NOMO-1 (cell line): Measurements from ENCODE around the gene ZNF485.
"Not testable (repeated sequence)": the region's sequence is repeated elsewhere in the genome, so short reads cannot be mapped to it uniquely, and the experiment has no call there.

ENCODE experiments used
- DNase-seq, 2 experiments: peaks; one replicate each; lab custom pipeline; 2025; ENCODE audit not compliant: unreplicated experiment in 2 of 2; lab: John Stamatoyannopoulos, UW

ZNF485 gene

DNA sequence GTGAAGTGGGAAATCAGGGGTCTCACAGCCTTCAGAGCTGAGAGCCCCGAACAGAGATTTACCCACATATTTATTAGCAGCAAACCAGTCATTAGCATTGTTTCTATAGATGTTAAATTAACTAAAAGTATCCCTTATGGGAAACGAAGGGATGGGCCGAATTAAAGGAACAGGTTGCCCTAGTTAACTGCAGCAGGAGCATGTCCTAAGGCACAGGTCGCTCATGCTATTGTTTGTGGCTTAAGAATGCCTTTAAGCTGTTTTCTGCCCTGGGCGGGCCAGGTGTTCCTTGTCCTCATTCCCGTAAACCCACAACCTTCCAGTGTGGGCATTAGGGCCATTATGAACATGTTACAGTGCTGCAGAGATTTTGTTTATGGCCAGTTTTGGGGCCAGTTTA lies 4.7 kb upstream of the ZNF485 start:
- DNase-seq = not testable (repeated sequence)

DNA sequence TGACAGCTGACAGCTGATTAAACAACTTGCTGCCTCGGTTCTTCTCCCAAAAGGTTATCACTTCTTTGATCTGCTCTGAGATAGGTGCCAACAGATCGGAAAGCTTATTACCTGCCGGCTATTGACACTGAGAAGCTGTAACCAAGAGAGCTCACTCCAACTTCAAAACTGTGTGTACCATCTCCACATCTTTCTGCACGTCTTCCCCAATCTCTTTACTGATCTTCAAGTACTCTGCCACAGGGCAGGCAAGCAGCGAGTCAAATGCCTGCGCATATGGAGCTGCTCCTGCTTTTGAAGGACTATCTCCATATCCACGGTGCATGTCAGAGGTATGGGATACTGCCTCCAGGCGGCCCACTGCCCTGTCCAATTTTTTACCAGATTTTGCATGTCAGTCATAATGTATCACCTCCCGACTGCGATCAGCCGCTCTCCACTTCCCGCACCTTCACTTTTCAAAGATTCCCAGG lies 352 bp upstream of the ZNF485 start:
- DNase-seq = no peak

DNA sequence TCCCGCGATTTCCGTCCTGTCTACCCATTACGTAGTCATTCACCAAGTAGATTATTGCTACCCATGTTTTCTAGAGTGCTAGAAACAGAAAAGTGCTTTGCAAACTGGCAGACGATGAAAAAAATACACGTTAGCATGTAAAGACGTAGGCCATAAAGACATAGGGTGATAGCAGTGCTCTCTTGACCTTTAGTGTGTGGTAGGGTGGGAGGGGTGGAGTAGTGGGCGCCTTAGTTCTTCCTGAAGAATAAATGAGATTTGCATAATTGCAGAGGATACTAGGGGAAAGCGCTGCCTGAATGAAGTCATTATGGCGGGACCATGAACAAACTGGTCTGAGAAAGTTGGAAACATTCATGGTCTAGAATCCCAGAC lies 948 bp downstream of the ZNF485 start:
- no peak for DNase-seq

DNA sequence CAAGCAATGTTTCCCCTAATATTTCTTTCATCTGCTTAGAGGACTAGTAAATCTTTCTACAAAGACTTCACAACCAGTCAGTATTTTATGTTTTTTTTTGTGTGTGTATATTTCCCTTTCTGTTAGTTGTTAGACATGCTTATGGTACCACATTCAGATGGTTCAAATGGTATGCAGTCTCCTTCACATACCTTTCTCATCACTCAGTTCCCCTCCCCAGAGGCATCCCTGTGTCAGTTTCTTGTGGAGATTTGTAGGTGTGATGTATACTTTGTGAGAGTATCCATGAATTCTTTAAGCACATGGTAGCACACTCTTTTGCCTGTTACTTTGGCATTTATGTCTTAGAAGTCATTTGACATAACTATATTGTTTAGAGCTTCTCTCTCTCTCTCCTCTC lies 4.4 kb downstream of the ZNF485 start:
- DNase-seq = no peak

DNA sequence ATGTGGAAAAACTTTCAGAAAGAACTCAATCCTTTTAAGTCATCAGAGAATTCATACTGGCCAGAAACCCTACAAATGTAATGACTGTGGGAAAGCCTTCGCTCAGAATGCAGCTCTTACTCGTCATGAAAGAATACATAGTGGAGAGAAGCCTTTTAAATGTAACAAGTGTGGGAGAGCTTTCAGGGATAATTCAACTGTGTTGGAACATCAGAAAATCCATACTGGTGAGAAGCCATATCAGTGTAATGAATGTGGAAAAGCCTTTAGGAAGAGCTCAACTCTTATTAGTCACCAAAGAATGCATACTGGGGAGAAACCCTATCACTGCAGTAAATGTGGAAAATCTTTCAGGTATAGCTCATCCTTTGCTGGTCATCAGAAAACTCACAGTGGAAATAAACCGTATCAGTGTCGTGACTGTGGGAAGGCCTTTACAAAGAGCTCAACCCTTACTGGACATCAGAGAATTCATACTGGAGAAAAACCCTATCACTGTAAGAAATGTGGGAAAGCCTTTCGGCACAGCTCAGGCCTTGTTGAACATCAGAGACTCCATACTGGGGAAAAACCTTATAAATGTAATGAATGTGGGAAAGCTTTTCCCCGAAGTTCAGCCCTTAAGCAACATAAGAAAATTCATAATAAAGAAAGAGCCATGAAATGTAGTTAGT lies 10.6 kb downstream of the ZNF485 start:
- no peak for DNase-seq

DNA sequence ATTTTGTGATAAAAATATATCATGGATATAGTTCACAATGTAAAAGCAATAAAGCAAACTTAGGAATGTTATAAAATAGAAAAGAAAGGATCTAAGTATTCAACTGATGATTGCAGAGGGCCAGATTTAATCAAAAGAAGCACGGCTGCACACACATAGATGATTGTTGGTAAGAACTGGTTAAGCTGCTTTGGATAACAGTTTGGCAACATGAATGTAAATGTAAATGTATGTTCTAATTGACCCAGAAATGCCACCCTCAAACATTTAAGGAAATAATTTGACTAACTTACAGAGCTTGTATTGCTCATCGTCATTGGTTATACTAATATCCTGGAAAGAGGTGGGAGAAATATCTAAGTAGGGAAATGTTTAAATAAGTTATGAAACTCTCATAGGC lies 13.1 kb downstream of the ZNF485 start:
- DNase-seq = no peak

DNA sequence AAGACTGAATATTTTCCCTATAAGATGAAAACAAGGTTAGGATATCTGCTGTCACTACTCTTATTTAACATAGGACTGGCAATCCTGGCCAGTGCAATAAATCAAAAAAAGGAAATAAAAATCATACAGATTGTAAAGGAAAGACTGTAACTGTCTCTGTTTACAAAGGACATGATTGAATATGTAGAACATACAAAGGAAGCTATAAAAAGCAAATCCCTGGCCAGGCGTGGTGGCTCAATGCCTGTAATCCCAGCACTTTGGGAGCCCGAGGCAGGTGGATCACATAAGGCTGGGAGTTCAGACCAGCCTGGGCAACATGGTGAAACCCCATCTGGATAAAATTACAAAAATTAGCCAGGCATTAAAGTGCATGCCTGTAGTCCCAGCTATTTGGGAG lies 15.8 kb downstream of the ZNF485 start:
- no peak for DNase-seq

DNA sequence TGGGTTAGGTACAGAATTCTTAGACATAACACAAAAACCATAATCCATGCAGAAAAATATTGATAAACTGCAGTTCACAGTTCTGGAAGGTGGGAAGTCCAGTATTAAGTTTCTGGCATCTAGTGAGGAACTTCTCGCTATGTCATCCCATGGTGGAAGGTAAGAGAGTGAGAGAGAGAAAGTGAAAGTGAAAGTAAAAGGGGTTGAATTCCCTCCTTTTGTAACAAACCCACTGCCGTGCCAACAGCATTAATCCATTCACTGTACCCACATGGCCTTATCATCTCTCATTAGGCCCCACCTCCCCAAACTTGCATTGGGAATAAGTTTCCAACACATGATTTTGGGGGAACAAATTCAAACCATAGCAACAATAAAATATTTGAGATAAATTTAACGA lies 17.1 kb downstream of the ZNF485 start:
- DNase-seq = no peak

DNA sequence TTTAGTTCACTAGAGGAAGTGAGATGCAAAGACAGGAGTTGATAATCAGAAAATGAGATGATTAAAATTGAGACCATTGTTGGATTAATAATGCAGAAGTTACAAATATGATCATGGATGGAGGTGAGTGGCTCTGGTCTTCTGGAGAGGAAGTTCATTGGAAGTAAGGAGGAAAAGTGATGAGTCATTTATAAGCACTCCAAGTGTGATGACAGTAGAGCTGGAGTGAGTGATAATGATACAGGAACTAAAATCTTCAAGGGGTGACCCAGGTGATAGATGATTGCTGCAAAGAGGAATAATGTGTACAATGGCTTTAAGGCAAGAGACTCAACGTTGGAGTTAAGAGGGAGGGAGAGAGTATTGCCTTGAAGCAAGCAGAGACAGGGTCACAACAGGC lies 21.7 kb downstream of the ZNF485 start:
- DNase-seq = no peak

DNA sequence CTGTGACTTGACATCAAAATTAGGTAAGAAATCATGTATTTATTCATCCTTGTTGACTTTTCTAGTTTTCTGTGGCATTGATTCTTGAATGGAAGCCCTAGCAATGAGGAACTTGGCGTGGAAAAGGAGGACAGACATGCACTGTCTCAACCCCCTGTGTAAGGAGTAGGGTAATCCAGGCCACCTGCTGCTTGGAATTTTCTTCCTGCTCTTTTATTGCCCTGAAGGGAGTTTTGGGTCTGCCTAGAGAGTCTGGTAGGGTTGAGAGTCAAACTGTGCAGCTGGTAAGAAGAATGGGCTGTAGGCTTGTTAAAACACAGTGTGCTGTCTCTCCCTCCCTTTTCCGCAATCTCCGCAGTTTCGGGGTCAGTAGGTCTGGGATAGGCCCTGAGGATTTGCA lies 22.7 kb downstream of the ZNF485 start:
- DNase-seq = no peak

DNA sequence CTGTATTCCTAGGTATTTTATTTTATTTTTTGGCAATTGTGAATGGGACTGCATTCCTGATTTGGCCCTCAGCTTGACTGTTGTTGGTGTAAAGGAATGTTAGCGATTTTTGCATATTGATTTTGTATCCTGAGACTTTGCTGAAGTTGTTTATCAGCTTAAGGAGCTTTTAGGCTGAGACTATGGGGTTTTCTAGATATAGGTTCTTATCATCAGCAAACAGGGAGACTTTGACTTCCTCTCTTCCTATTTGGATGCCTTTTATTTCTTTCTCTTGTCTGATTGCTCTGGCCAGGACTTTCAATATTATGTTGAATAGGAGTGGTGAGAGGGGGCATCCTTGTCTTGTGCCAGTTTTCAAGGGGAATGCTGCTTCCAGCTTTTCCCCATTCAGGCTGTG lies 29.6 kb downstream of the ZNF485 start:
- DNase-seq = not testable (repeated sequence)

DNA sequence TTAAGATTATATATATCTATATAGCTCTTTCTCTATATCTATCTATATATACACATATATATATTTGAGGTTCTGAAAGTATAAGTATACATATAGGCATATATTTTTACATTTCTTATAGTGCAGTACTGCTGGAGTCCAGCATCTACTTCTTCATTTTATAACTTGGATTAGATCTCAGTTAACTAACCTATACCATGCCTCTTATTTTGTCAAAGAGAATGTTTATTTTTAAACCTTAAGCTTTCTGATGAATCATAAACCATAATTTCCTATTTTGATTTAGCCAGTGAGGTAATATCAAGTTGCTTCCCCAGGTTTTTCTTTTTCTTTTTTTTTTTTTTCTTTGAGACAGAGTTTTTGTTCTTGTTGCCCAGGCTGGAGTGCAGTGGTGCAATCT lies 34.4 kb downstream of the ZNF485 start:
- no peak for DNase-seq

DNA sequence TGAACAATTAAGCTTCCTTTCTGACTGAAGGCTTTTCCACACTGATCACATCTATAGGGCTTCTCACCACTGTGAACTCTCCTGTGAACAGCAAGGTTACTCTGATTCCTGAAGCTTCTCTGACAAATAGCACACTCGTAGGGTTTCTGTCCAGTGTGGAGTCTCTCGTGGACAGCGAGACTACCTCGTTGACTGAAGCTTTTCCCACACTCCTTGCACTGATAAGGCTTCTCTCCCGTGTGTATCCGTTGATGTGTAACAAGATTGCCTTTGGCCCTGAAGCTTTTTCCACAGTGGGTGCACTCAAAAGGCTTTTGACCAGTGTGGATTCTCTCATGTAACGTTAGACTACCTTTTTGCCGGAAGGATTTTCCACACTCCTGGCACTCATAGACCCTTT lies 38.0 kb downstream of the ZNF485 start:
- DNase-seq = no peak

DNA sequence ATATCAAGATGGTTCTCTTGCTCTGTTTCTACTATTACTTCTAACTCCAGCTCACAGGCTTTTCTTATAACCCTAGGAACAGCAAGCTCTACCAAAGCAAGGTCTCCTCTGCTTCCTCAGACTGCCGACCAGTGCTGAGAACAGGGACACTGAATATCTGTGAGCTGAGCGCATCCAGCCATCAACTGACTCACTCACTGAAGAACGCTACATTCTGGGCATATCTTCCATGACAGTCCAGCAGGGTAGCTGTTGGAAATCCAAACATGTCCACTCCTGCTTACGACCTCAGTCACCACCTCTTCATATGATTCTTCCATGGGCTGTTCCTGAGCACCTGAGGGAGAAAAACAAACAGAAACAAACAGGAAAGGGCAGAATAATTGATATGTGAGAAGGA lies 39.6 kb downstream of the ZNF485 start:
- DNase-seq = no peak

DNA sequence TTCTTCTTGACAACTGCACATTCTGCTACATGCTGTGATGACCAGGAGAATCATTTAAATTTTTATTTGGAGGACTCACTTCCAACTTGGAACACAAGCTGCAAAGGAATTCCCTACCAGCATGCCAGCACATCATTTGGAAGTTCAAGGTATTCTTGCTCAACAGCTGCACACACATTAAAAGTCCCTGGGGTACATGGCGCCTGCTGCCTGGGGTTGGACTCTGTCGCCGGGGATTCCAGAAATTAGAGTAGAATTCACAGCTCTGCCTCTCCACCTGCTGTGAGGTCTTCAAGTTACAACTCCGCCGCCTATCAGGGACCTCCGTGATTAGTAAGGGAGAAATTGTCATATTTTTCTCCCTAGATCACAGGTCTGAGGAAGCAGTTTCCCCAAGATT lies 41.3 kb downstream of the ZNF485 start:
- DNase-seq = no peak

DNA sequence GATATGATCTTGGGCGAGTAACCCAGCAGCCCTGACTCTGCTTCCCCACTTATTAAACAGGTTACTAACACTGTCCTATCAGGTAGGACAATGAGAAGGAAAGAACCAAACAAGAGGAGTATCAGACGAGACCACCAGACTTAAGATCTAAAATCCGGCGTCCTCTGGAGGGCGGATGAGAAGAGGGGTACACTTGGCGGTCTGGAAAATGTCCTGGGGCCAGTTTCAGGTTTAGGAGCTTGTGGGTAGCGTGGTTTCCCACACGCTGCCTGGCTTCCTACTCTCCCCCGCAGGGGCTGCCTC lies 41.8 kb downstream of the ZNF485 start:
- DNase-seq = peak in 1 of 2 experiments; percentile 24

DNA sequence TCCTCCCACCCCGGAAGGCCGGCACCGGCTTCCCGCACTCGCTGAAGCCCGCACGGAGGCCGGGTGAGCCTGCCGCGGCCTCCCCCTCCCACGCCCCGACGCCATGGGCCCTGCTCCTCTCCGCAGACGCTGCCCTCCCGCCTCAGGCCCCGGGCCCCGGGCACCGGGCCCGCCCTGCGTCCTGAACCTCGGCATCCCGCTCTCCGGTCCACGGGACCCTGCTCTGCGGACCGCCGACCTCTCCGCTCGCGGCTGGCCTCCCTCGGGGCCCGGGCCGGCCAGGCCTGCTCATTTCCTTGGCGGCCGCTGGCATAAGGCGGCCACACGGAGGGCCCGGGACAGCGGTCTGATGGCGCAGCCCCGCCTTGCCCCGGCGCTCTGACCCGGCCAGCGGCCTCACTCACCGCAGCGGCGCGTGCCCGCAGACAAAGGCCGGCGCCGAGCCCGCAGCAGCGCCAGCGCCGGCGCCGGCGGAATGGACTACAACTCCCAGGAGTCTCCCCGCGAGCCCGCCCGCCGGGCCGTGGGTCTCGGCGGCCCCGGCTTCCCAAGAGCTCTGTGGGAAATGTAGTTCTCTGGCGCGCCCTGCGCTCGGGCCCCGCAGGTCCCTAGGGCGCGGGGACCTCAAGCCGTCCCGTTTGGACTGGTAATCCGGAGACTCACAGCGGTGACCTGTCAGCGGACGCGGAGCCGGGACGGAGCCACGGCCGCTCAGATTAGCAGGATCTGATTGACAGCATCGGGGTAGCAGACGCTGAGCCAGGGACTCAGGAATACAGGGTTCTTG lies 42.4 kb downstream of the ZNF485 start, which contains the start of gene ZNF32:
Gene ZNF32 (minus strand): TSS at position 484 of the 787 bp plus-strand sequence. CDS start 2,748 bp downstream, outside the sequence.
- DNase-seq = peak; percentile 72 to 84

DNA sequence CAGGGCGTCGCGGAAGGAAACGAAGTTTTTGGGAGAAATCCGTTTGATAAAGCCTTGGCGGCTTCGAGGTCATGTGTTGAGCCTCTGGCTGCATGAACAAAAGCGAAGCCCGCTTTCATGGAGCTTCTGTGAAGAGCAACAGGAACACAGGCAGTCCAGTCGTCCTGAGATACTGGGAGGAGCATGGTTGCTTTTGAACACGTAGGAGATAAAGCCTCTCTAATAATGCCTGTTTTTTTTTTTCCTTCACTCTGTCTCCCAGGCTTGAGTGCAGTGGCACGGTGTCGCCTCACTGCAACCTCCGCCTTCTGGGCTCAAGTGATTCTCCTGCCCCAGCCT lies 42.9 kb downstream of the ZNF485 start:
- DNase-seq = no peak

DNA sequence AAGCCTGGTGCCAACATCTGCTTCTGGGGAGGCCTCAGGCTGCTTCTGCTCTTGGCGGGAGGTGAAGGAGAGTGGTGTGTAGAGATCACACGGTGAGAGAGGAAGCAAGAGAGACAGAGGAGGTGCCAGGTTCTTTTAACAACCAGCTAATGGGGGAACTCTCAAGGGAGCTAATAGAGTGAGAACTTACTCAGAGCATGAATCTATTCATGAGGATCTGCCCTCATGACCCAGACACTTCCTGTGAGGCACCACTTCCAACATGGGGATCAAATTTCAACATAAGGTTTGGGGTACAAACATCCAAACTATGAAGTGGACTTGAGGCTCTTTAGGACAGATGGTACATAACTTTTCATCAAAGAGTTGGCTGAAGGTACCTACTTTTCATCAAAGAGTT lies 47.5 kb downstream of the ZNF485 start:
- no peak for DNase-seq

DNA sequence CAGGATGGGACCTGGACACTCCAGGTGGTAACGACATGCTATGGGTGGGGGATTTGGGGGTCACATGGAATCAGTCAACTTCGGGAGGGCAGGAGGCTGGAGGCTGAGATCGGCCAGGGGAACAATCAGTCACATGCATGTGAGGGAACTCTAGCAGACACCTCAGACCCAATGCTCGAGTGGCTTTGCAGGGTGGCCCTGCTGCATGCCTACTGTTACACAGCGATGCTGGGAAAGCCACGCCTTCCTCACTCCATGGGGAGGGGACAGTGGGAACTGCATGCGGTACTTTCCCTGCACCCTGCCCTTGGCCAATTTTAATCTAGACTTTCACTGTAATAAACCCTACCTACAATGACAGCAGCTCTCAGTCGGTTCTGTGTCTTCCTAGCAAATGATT lies 49.1 kb downstream of the ZNF485 start:
- no peak for DNase-seq

DNA sequence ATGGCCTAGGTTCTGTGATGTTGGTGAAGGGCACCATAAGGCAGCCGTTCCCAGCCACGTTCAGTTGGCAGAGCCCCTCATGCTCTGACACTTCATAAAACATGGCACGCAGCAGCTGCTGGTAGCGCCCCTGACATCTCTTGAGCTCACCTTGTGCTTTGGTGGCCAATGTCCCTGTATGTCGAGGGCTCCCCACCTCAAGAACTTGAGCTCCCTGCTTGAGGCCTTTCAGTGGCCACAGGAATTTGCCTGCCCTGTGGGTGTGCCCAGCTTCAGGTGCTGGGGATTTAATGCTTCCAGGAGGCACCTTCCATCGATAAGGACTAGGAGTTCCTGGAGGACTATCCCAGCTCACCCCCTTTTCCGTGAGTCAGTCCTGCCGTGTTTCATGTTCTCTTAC lies 52.0 kb downstream of the ZNF485 start:
- DNase-seq = no peak

DNA sequence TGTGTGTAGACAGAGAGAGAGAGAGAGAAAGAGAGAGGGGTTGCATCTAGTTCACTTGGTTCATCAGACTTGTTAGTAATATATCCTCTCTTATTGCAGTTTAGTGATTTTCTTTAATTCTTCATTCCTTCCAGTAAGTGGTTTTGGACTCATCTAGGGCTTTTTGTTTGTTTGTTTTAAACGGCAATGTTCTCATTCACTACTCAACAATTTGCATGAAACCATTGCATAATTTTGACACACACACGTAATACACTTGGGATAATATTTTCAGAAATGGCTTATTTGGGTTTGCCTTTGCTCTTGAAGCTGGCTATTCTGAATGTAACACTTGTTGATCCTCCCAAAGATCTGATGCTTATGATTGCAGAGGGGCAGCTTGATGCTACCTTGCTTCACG lies 58.8 kb downstream of the ZNF485 start:
- no peak for DNase-seq

DNA sequence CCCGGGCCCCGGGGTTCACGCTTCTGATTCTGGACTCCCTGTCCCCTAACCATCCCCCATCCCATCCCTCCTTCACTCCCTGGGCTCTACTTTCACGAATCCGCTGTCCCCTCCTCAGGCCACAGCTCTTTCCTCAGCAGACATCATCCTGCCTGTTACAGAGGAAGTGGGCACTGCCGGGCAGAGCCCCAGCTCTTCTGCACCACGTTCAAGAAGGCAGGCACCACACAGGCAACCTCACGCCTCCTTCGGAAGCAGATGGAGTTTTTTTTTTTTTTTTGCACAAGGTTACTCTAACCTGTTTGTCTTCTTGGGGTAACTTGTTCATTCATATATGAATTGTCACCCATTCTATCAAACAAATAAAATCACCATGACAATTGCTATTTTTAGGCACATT lies 60.3 kb downstream of the ZNF485 start:
- DNase-seq = no peak
